Measurements from ENCODE around the gene TTLL5. TPM values are rescaled to one million over a fixed set of nuclear protein-coding genes. Genes with fewer than 3 reads are reported as not detected.

The TTLL5 gene
- total and polyA plus RNA-seq, 8 donors, result 10.1 to 48.4 (median 17.3) TPM

GRCh38 chr14:75748336-75748735 is 87.3 kb downstream of the TTLL5 start:
- Histone ChIP-seq H3K27ac (no peak overlapping the region), H3K27me3 (no peaks in the 10 kb centered on the region), H3K4me1 (no peaks in the 10 kb centered on the region), H3K4me3 (no peak overlapping the region), H3K9me3 (no peaks in the 10 kb centered on the region), H3K36me3 (peaks cover 2 to 51% (median 45%) of the 10 kb centered on the region in 4 donors)
- 65 to 73% (median 70%) methylated on average over 1 of the region's 1 CpG for WGBS, 5 donors
- TF ChIP-seq POLR2AphosphoS5 (IDR thresholded peaks at IDR 0.05) (no peak), CTCF (IDR thresholded peaks at IDR 0.05) (no peak), EP300 (IDR thresholded peaks at IDR 0.05) (no peak), POLR2A (IDR thresholded peaks at IDR 0.05) (no peak)
- DNase-seq, result no peak
- intact Hi-C loops (cut with DNase I; ENCODE audit: low total_unique reads), result no loop called here

- WGBS, 5 donors, result 91 to 97% (median 96%) methylated on average over 5 of the region's 5 CpGs
- DNase-seq, result no peak
- Histone ChIP-seq H3K4me1 (no peaks in the 10 kb centered on the region), H3K27me3 (no peaks in the 10 kb centered on the region), H3K4me3 (no peak overlapping the region), H3K36me3 (peaks cover 2 to 37% (median 24%) of the 10 kb centered on the region in 4 donors), H3K27ac (no peak overlapping the region), H3K9me3 (no peaks in the 10 kb centered on the region)
- intact Hi-C loops (cut with DNase I; ENCODE audit: low total_unique reads), result no loop called here
- no peak for TF ChIP-seq POLR2A (IDR thresholded peaks at IDR 0.05)
Observed at GRCh38 chr14:75751296-75751695, 90.2 kb downstream of the TTLL5 start.

- Histone ChIP-seq H3K27me3 (no peaks in the 10 kb centered on the region), H3K4me1 (no peaks in the 10 kb centered on the region), H3K27ac (no peak overlapping the region), H3K36me3 (peaks cover 2 to 30% (median 16%) of the 10 kb centered on the region in 4 donors), H3K9me3 (no peaks in the 10 kb centered on the region), H3K4me3 (no peak overlapping the region)
- 80 to 93% (median 90%) methylated on average over 3 of the region's 3 CpGs for WGBS, 5 donors
- no peak for DNase-seq
- TF ChIP-seq EP300 (IDR thresholded peaks at IDR 0.05) (no peak), POLR2A (IDR thresholded peaks at IDR 0.05) (no peak), CTCF (IDR thresholded peaks at IDR 0.05) (no peak)
- intact Hi-C loops (cut with DNase I; ENCODE audit: low total_unique reads), result no loop called here
Observed at GRCh38 chr14:75752086-75752485, 91.0 kb downstream of the TTLL5 start.

- DNase-seq, result peak in 1 of 2 donors; percentile 3
- no peak for TF ChIP-seq EP300 (IDR thresholded peaks at IDR 0.05)
- TF ChIP-seq CTCF (IDR thresholded peaks at IDR 0.05), result no peak
- TF ChIP-seq POLR2A (IDR thresholded peaks at IDR 0.05), result no peak
- no peak for TF ChIP-seq POLR2AphosphoS5 (IDR thresholded peaks at IDR 0.05)
- H3K9me3 ChIP-seq, result no peaks in the 10 kb centered on the region
- H3K27me3 ChIP-seq, result no peaks in the 10 kb centered on the region
- no peak overlapping the region for H3K27ac ChIP-seq
- H3K4me1 ChIP-seq, result no peaks in the 10 kb centered on the region
- intact Hi-C loops (cut with DNase I; ENCODE audit: low total_unique reads), result no loop called here
- no peak overlapping the region for H3K4me3 ChIP-seq
- WGBS, 5 donors, result 79 to 90% (median 89%) methylated on average over 4 of the region's 4 CpGs
- H3K36me3 ChIP-seq, result peaks cover 2 to 24% (median 8%) of the 10 kb centered on the region in 4 donors
Observed at GRCh38 chr14:75752907-75753594, 92.0 kb downstream of the TTLL5 start.

GRCh38 chr14:75753696-75754095 is 92.7 kb downstream of the TTLL5 start:
- Histone ChIP-seq H3K4me1 (no peaks in the 10 kb centered on the region), H3K27ac (no peak overlapping the region), H3K9me3 (no peaks in the 10 kb centered on the region), H3K36me3 (peaks cover 2 to 24% (median 8%) of the 10 kb centered on the region in 4 donors), H3K4me3 (no peak overlapping the region), H3K27me3 (no peaks in the 10 kb centered on the region)
- 86 to 97% (median 93%) methylated on average over 4 of the region's 4 CpGs for WGBS, 5 donors
- intact Hi-C loops (cut with DNase I; ENCODE audit: low total_unique reads), result no loop called here
- DNase-seq, result no peak
- no peak for TF ChIP-seq POLR2A (IDR thresholded peaks at IDR 0.05)
- TF ChIP-seq POLR2AphosphoS5 (IDR thresholded peaks at IDR 0.05), result no peak
- TF ChIP-seq EP300 (IDR thresholded peaks at IDR 0.05), result no peak
- no peak for TF ChIP-seq CTCF (IDR thresholded peaks at IDR 0.05)
